Measurements from ENCODE around the gene ZDHHC14.

- TF ChIP-seq CTCF (IDR thresholded peaks at IDR 0.05) (no peak), POLR2A (IDR thresholded peaks at IDR 0.05) (no peak)
These were observed 129.6 kb downstream of the ZDHHC14 start for GRCh38 chr6:157510323-157511188.

All from thyroid gland (tissue), 4 donors.